Heart right ventricle (tissue), 16 donors: ENCODE results near the gene SMG6. TPM values are rescaled to one million over a fixed set of nuclear protein-coding genes. Genes with fewer than 3 reads are reported as not detected.
A peak's percentile ranks its signal among the peaks of the same experiment; 100 is the strongest.

Experiments
- ATAC-seq, 8 donors: fragments of 200-7000 bp; cut with Tn5 transposase; one replicate each; pipeline ENCODE4 v1.9.1; 2020; ENCODE audit warnings: mild to moderate bottlenecking in 8 of 8, moderate library complexity in 8 of 8, moderate number of reproducible peaks in 1 of 8
- DNase-seq, 2 donors: peaks; one replicate each; pipeline ENCODE4 v3.0.0-alpha.2; 2020
- H3K27ac ChIP-seq, 10 donors: fragments of 200-600 bp; sonication (generic) in 2 of 10; one replicate each; pipeline versions ENCODE4 v1.5.0 to v1.8.0; 2020 to 2022; ENCODE audit warnings: mild to moderate bottlenecking in 3 of 10
- H3K27me3 ChIP-seq, 7 donors: fragments of 200-600 bp; one replicate each; pipeline ENCODE4 v1.8.0; 2021 to 2022; ENCODE audit warnings: mild to moderate bottlenecking in 2 of 7
- H3K36me3 ChIP-seq, 9 donors: fragments of 200-600 bp; sonication (generic) in 1 of 9; one replicate each; pipeline versions ENCODE4 v1.5.0 to v1.8.0; 2020 to 2022; ENCODE audit warnings: mild to moderate bottlenecking in 2 of 9
- H3K4me1 ChIP-seq, 9 donors: fragments of 200-600 bp; sonication (generic) in 1 of 9; one replicate each; pipeline versions ENCODE4 v1.5.0 to v1.8.0; 2020 to 2022; ENCODE audit warnings: mild to moderate bottlenecking in 4 of 9
- H3K4me3 ChIP-seq, 10 donors: fragments of 200-600 bp; sonication (generic) in 2 of 10; one replicate each; pipeline versions ENCODE4 v1.5.0 to v1.8.0; 2020 to 2022; ENCODE audit warnings: mild to moderate bottlenecking in 7 of 10, moderate library complexity in 2 of 10
- H3K9me3 ChIP-seq, 11 donors: fragments of 200-600 bp in 10 of 11; sonication (generic) in 2 of 11; one replicate each; pipeline versions ENCODE4 v1.5.0 to v1.8.0; 2013 to 2022; ENCODE audit warnings: mild to moderate bottlenecking in 2 of 11, control low read depth in 1 of 11, moderate library complexity in 1 of 11
- WGBS, 2 donors: extraction: QIAGEN DNeasy Blood & Tissue Kit; methylation state at CpG; one replicate each; pipeline ENCODE4 v1.1.7; 2013; ENCODE audit warnings: inconsistent platforms in 1 of 2; 5-methylcytosine and 5-hydroxymethylcytosine counted together
- intact Hi-C, 10 donors: fragments of 100-400 bp; cut with DNase I; formaldehyde crosslinking; loops; one replicate each; pipeline versions ENCODE4 v1.11.1 to v1.14.2; 2022
- polyA plus RNA-seq, 2 donors: library from polyadenylated mRNA; stranded (reverse); fragments of 200-250 nt; gene quantifications; one replicate each; pipeline ENCODE4 v1.2.3, GENCODE V29; 2013
- total RNA-seq, 10 donors: library from RNA; stranded (reverse); fragmentation: NEBNext Ultra II Directional in 3 of 10; extraction: Animal tissue kit (Norgen Biotek cat#: 25700) in 3 of 10; gene quantifications; one replicate each; pipeline versions ENCODE4 v1.2.1 to v1.2.4, GENCODE V29; 2021 to 2023
- TF ChIP-seq, protein P1 (sequence below), 9 donors: fragments of 200-600 bp; sonication (generic) in 2 of 9; IDR thresholded peaks; one replicate each; pipeline versions ENCODE4 v1.5.0 to v1.8.0; 2021 to 2022; ENCODE audit warnings: antibody characterized with exemption in 9 of 9, mild to moderate bottlenecking in 5 of 9, moderate library complexity in 1 of 9
- donor health status: Arrhythmogenic right ventricular cardiomyopathy.
- donor health status: ischemic (EF 13 %, LVEDD 7.1; RV severe dilation, severe dysfunction).
- donor health status: healthy with polysubstance abuse.
- donor health status: DM: no; HTN: yes; CAD: no.
- donor health status: DM: no; HTN: no; CAD: no.
- donor health status: ischemic (EF 25% LVEDD 6.9; RV normal size, moderate dysfunction).
- donor health status: ischemic (EF 25% LVEDD 5.7; RV mildly dilated, moderate dysfunction).
- donor health status: healthy.
- donor health status: DM: yes; HTN: yes; CAD: no.
- donor health status: Ischemic cardiomyopathy.
- donor health status: ischemic (EF 35%, LVEDD 5.7; RV mildly dilated, moderate dysfunction).
- donor health status: nonischemic (EF 11% LVEDD 7.7; RV severe dilation, severe dysfunction).
- donor health status: DM: yes; HTN: yes; CAD: no.
- donor health status: PGD.
- donor health status: ischemic (EF 29% LVEDD 5.4; RV normal size, mild dysfunction).
- donor health status: nonischemic (EF 23%, LVEDD 6.1; RV moderate dilation, normal function).

The SMG6 gene
- total and polyA plus RNA-seq, 12 donors: 13.6 to 28.1 (median 19.6) TPM

DNA sequence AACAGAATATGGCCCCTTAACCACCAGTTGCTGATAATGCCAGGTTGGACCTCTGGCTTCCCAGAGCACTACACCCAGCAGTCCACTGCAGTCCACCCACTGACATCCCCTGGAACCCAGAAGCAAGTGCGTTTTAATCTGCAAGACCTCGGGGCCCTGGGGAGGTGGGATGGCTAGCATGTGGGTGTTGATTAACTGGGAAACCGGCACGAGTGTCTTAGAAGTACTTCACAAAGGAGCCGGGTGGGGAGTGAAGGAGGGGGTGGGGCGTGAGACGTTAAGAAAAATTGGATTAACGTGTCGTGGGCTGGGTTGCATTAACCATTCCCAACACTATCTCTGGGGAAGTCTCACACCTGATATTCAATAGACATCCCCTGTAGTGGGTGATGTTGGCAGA, 254.8 kb downstream of the SMG6 start:
- no peak for ATAC-seq
- no peak for DNase-seq
- Histone ChIP-seq H3K27ac (no peak overlapping the region), H3K27me3 (peaks cover 0 to 47% (median 7%) of the 10 kb centered on the region in 7 donors), H3K4me3 (peak overlapping the region in 5 of 10 donors; percentile 58 to 88 (median 75)), H3K4me1 (peaks cover 16 to 54% (median 32%) of the 10 kb centered on the region in 9 donors), H3K9me3 (no peaks in the 10 kb centered on the region), H3K36me3 (peaks cover 0 to 11% (median 7%) of the 10 kb centered on the region in 9 donors)
- 11 to 14% methylated on average over 9 of the region's 9 CpGs for WGBS, 2 donors
- TF ChIP-seq, protein P1, sequence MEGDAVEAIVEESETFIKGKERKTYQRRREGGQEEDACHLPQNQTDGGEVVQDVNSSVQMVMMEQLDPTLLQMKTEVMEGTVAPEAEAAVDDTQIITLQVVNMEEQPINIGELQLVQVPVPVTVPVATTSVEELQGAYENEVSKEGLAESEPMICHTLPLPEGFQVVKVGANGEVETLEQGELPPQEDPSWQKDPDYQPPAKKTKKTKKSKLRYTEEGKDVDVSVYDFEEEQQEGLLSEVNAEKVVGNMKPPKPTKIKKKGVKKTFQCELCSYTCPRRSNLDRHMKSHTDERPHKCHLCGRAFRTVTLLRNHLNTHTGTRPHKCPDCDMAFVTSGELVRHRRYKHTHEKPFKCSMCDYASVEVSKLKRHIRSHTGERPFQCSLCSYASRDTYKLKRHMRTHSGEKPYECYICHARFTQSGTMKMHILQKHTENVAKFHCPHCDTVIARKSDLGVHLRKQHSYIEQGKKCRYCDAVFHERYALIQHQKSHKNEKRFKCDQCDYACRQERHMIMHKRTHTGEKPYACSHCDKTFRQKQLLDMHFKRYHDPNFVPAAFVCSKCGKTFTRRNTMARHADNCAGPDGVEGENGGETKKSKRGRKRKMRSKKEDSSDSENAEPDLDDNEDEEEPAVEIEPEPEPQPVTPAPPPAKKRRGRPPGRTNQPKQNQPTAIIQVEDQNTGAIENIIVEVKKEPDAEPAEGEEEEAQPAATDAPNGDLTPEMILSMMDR (IDR thresholded peaks at IDR 0.05): no peak
- intact Hi-C loops: loop anchor here in 2 of 10 donors (10.0 kb wide), 2 partner anchors 324 to 384 kb away; partner anchors contain the start of gene WDR81 (in 2 of the 2)

DNA sequence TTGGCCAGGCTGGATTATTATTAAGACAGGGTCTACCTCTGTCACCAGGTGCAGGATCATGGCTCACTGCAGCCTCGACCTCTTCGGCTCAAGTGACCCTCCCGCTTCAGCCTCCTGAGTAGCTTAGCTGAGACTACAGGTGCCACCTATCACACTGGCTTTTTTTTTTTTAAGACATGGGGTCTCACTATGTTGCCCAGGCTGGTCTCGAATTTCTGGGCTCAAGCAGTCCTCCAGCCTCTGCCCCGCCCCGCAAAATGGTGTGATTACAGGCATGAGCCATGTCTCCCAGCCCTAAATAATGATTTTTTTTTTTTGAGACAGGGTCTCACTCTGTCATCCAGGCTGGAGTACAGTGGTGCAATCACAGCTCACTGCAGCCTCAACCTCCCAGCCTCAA, 256.0 kb downstream of the SMG6 start:
- intact Hi-C loops: loop anchor here in 2 of 10 donors (10.0 kb wide), 2 partner anchors 323 to 383 kb away; partner anchors contain the start of gene WDR81 (in 2 of the 2)
- 93 to 95% methylated on average over 6 of the region's 6 CpGs for WGBS, 2 donors
- no peak for ATAC-seq
- peaks cover 0 to 38% (median 5%) of the 10 kb centered on the region in 7 donors for H3K27me3 ChIP-seq
- H3K27ac ChIP-seq: no peak overlapping the region
- H3K36me3 ChIP-seq: peaks cover 0 to 23% (median 13%) of the 10 kb centered on the region in 9 donors
- H3K9me3 ChIP-seq: no peaks in the 10 kb centered on the region
- DNase-seq: no peak
- H3K4me1 ChIP-seq: peaks cover 17 to 57% (median 37%) of the 10 kb centered on the region in 9 donors
- TF ChIP-seq, protein P1 (IDR thresholded peaks at IDR 0.05): no peak
- no peak overlapping the region for H3K4me3 ChIP-seq

DNA sequence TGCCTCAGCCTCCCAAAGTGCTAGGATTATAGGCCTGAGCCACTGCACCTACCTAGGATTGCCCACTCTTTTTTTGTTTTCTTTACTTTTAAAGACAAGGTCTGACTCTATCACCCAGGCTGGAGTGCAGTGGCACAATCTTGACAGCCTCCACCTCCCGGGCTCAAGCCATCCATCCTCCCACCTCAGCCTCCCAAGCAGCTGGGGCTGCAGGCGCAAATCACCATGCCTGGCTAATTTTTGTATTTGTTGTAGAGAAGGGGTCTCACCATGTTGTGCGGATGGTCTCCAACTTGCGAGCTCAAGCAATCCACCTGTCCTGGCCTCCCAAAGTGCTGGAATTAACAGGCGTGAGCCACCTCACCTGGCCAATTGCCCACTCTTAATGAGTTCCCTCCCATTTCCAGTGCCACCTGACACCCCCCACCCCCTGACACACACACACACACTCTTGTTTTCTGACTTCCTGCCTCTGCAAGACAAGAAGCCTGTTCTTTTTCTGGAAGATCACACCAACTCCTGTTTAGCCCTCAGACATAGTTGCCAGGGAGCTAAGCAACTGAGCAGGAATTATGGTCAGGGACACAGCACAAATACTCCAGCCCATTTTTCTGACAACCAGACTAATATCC, 259.2 kb downstream of the SMG6 start:
- Histone ChIP-seq H3K27me3 (peaks cover 0 to 17% (median 0%) of the 10 kb centered on the region in 7 donors), H3K4me3 (no peak overlapping the region), H3K4me1 (peaks cover 11 to 50% (median 35%) of the 10 kb centered on the region in 9 donors), H3K36me3 (peaks cover 0 to 40% (median 14%) of the 10 kb centered on the region in 9 donors), H3K27ac (no peak overlapping the region), H3K9me3 (no peaks in the 10 kb centered on the region)
- DNase-seq: no peak
- intact Hi-C loops: loop anchor here in 4 of 10 donors (5.0 to 10.0 kb wide), 3 partner anchors 137 to 380 kb away; partner anchors contain the start of gene WDR81 (in 2 of the 4)
- 94 to 95% methylated on average over 5 of the region's 5 CpGs for whole genome bisulfite sequencing, 2 donors
- ATAC-seq: no peak
- TF ChIP-seq, protein P1 (IDR thresholded peaks at IDR 0.05): no peak

DNA sequence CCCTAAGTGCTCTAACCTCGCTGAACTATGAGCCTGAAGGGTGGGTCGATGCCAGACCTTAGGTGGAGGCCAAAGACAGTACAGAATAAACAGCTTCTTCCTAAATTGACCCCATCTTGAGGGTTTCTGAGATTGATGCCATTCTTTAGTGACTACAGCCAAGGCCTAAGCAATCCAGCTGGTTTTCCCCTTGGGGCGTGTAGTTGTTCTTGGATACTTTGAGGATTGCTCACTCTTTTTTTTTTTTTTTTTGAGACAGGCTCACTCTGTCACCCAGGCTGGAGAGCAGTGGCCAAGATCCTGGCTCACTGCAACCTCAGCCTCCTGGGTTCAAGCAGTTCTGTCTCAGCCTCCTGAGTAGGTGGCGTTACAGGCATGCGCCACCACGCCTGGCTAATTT, 259.8 kb downstream of the SMG6 start:
- H3K27me3 ChIP-seq: peaks cover 0 to 13% (median 0%) of the 10 kb centered on the region in 7 donors
- no peak overlapping the region for H3K4me3 ChIP-seq
- H3K36me3 ChIP-seq: peaks cover 0 to 42% (median 14%) of the 10 kb centered on the region in 9 donors
- TF ChIP-seq, protein P1 (IDR thresholded peaks at IDR 0.05): no peak
- H3K9me3 ChIP-seq: no peaks in the 10 kb centered on the region
- no peak overlapping the region for H3K27ac ChIP-seq
- peaks cover 8 to 44% (median 29%) of the 10 kb centered on the region in 9 donors for H3K4me1 ChIP-seq
- intact Hi-C loops: loop anchor here in 4 of 10 donors (5.0 to 10.0 kb wide), 3 partner anchors 136 to 379 kb away; partner anchors contain the start of gene WDR81 (in 2 of the 4)
- ATAC-seq (no peak), DNase-seq (no peak)
- 90 to 92% methylated on average over 6 of the region's 6 CpGs for WGBS, 2 donors
